GM12891 (cell line): ENCODE data around the gene GDPD3.
A peak's percentile ranks its signal among the peaks of the same experiment; 100 is the strongest.

Experiments used
- DNase-seq: peaks from one replicate; pipeline ENCODE4 v3.0.0; 2011; ENCODE audit warnings: low spot score; ENCODE audit not compliant: insufficient read length
- FAIRE-seq: peaks from 2 replicates; lab custom pipeline; 2011; peaks lifted over from hg19 to GRCh38; lab: Jason Lieb, UNC
- PAX5 ChIP-seq: IDR thresholded peaks from 2 replicates; pipeline ENCODE4 v1.6.1; 2011; ENCODE audit warnings: low read length, moderate library complexity, mild to moderate bottlenecking; ENCODE audit not compliant: insufficient read depth, severe bottlenecking
- POLR2A ChIP-seq: IDR thresholded peaks from 2 replicates; pipeline ENCODE4 v1.6.1; 2011; ENCODE audit warnings: low read depth, low read length, control low read depth
- POLR2AphosphoS5 ChIP-seq: IDR thresholded peaks from 2 replicates; pipeline ENCODE4 v1.6.1; 2011; ENCODE audit warnings: low read depth, low read length, control low read depth
- POU2F2 ChIP-seq: IDR thresholded peaks from 2 replicates; pipeline ENCODE4 v1.6.1; 2011; ENCODE audit warnings: low read depth, mild to moderate bottlenecking, control low read depth, low read length, moderate library complexity
- SPI1 ChIP-seq: IDR thresholded peaks from 2 replicates; pipeline ENCODE4 v1.6.1; 2011; ENCODE audit warnings: low read depth, low read length, control low read depth
- TAF1 ChIP-seq: IDR thresholded peaks from 2 replicates; pipeline ENCODE4 v1.6.1; 2011; ENCODE audit warnings: low read depth, low read length, control low read depth

Gene GDPD3

DNA sequence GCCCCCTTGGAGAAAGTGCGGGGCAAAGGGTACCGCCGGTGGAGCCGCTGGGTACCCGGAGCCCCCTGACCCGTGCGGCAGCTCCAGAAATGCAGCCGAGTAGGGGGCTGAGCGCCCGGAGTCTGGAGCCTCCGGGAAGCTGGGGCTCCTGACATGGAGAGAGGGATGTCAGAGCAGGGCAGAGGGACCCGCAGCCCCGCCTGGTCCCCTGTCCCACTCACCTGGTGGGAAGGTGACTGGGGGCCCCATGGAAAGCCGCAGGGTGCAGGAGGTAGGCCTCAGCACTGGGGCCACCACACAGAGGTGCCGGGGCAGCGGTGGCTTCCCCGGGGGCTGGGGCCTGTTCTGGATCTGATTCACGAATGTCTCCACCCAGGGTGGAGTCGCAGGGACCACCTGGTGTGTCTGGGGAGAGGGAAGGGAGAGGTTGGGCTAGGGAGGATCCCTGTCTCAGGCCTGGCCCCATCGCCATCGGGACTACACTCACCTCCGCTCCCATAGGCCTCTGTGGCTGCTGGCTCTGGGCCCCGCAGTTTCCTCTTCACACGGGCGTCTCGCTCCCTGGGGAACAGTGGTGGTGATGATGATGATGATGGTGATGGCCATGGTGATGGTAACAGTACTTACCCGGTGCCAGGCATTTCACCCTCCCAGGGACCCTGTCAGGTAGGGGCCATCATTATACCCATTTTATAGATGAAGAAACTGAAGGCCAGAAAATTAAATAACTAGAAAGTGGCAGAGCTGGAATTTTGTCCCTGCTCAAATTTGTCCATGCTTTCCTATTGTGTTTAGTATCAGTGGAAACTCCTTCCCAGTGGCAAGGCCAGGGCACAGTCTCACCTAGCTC is 26.8 kb downstream of the GDPD3 start:
- TF ChIP-seq POU2F2 (no peak), PAX5 (no peak), POLR2AphosphoS5 (no peak), SPI1 (no peak), TAF1 (no peak), POLR2A (no peak)
- no peak for FAIRE-seq

DNA sequence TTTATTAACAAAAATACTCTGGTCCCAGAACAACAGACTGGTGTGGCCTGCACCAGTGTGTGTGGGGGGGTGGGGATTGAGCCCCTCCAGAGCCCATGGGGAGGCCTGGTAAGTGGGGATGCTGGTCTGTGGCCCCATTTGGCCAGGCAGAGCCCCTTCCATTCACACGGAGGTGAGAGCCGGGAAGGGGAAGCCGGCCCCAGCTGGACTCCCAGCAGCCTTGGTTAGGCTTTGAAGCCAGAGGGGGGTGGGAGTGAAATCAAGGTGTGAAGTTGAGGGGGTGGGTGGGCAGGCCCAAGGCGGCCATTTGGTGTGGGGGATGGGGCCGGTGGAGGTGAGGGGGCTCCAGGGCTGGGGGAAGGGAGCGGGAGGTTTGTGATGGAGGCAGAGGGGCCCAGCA is 27.5 kb downstream of the GDPD3 start:
- no peak for DNase-seq
- no peak for FAIRE-seq
- TF ChIP-seq POLR2A: no peak
- TF ChIP-seq SPI1: no peak
- no peak for TF ChIP-seq POU2F2

More for the DNA sequence above, 26.8 kb downstream of the GDPD3 start:
- no peak for DNase-seq

DNA sequence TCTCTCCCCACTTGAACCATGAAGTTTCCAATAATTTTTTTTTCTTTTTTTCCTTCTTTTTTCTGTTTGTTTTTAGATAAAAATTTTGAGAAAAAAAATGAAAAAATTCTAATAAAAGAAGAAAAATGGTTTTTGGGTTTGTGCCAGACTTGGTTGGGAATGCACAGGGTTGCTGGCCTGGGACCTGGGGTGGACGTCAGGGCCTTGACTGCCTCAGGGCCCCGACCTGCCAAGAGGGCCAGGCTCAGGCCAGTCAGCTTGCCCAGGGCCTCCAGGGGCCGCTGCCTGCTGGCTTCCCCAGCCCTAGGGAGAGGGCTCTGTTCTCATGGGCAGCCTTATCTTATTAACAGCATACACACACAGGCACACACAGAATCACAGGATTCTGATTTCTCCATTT is 28.1 kb downstream of the GDPD3 start:
- TF ChIP-seq POLR2A: no peak
- TF ChIP-seq PAX5: no peak
- TF ChIP-seq POU2F2: no peak
- no peak for TF ChIP-seq POLR2AphosphoS5
- DNase-seq (no peak), FAIRE-seq (peak; percentile 45)

DNA sequence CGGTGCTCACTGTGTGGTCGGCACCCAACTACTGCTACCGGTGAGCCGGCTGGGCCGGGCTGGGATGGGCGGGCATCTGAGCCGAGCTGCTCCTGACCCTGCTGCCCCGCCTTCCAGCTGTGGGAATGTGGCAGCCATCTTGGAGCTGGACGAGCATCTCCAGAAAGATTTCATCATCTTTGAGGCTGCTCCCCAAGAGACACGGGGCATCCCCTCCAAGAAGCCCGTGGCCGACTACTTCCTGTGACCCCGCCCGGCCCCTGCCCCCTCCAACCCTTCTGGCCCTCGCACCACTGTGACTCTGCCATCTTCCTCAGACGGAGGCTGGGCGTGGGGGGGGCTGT is 28.5 kb downstream of the GDPD3 start:
- FAIRE-seq: no peak

DNA sequence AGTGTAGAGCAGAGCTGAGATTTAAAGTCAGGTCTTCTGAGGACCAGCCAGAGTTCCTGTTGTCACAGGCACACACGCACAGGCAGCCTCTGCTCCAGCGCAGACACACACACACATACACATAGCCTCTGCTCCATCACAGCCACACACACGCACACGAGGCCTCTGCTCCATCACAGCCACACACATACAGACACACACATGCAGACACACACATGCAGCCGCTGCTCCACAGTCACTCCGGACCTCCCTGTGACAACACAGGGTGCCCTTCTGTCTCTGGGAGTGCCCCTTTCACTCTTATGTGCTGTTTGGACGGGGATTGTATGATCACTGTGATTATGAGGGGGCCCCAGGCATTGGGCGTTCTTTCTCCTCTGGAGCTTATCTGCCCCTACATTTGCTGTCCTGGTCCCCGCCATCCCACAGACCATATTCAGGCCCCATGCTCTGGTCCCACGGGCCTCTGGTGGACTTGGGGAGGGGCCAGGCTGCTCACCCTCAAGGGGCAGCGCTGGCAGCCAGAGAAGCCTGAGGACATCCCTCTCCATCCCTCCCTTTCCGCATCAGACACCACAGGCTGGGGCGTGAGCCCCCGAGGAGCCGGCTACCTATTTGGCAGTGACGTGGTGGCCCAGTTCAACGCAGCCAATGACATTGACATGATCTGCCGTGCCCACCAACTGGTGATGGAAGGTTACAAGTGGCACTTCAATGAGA is 29.1 kb downstream of the GDPD3 start:
- FAIRE-seq: no peak
- no peak for DNase-seq
- TF ChIP-seq POU2F2 (no peak), SPI1 (no peak), POLR2A (no peak), POLR2AphosphoS5 (no peak), PAX5 (no peak), TAF1 (no peak)

More for the DNA sequence above, 28.5 kb downstream of the GDPD3 start:
- TF ChIP-seq POLR2A (no peak), TAF1 (no peak)
- DNase-seq: no peak

DNA sequence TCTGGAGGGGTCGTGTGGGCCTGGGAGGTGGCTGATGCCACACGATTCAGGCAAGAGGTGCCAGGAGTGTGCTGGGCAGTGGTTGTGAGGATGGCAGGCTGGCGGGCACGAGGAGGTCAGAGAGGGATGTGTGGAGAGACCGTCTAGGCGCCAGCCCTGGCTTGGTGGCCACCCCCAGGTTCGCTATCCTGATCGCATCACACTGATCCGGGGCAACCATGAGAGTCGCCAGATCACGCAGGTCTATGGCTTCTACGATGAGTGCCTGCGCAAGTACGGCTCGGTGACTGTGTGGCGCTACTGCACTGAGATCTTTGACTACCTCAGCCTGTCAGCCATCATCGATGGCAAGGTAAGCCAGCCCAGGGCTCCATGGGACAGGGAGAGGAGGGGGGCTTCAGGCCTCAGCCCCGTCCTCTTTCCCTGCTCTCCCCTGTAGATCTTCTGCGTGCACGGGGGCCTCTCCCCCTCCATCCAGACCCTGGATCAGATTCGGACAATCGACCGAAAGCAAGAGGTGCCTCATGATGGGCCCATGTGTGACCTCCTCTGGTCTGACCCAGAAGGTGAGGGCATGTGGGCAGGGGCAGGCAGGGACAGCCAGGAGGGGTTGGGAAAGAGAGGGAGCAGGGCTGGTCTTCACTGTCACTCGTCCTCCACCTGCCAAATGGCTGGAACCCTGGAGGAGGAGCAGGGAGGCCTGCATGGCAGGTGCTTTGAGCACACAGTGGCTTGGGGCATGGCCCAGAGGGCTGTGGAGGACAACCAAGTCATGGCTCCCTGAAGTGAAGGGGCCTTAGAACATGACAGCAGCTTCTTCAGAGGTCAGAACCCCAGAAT is 29.9 kb downstream of the GDPD3 start:
- DNase-seq: no peak
- FAIRE-seq: no peak
- TF ChIP-seq PAX5 (no peak), POU2F2 (no peak), TAF1 (no peak), POLR2AphosphoS5 (no peak), SPI1 (no peak), POLR2A (no peak)

DNA sequence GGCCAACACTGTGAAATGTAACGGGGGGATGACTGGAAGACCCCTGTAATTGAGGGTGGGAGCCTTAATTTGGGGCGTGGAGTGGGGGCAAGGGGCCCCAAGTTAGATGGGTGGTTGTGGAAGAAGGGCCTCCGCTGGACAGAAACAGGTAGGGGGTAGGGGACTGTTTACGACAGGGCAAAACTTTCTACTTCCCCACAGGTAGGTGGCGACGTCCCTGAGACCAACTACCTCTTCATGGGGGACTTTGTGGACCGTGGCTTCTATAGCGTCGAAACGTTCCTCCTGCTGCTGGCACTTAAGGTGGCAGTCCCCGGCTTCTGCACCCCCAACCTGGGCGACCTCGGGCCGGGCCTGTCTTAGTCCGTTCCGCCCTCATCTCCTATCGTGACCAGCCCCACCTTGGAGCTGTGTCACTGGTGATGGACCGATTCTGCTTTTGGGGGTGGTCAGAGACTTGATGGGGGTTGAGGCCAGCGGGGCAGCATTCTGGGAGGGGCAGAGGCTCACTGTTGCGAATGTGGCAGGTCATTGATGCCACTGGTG is 30.7 kb downstream of the GDPD3 start:
- DNase-seq (no peak), FAIRE-seq (no peak)
- TF ChIP-seq POLR2AphosphoS5 (no peak), POLR2A (no peak), TAF1 (no peak), PAX5 (no peak)

DNA sequence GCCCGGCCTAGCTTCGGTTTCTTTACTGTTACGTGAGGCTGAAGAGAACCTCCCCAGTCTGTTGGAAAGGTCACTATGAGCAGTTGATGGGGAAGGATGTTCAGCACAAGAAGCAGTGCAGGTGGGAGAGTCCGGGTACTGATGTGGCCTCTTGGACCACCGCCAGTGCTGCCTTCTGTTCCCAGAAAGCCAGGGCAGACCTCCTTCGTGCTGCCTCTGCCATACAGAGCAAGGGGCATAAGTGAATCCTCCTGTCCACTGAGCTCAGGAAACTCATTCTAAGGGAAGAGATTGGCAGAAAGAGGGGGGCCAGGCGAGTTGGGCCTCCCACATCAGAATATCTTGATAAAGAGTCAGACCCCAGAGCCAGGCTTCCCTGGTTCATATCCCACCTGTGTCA is 33.9 kb downstream of the GDPD3 start:
- TF ChIP-seq POLR2AphosphoS5 (no peak), SPI1 (no peak), TAF1 (no peak), POLR2A (no peak), POU2F2 (no peak), PAX5 (no peak)
- FAIRE-seq: no peak
- DNase-seq: no peak

DNA sequence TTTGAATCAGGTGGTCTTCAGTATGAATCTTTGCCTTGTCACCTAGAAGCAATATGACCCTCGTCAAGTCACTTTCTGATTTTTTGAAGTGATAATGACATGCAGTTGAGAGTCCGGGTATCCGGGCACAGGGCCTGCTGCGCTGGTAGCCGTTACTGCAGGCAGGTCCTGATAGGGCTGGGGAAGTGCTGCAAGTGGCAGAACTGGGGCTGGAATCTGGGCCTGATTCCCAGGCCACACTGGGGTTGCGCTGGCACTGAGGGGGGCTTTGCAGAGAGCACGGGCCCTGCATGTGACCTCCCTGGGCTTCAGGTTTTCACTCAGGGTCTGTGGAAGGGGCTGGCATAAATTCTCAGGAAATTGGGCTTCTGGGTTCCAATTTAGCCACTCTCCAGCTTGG is 34.6 kb downstream of the GDPD3 start:
- TF ChIP-seq POLR2A (no peak), SPI1 (no peak), POU2F2 (no peak), TAF1 (no peak), POLR2AphosphoS5 (no peak), PAX5 (no peak)
- FAIRE-seq (no peak), DNase-seq (no peak)
